Right lobe of liver (tissue), 6 donors: Measurements from ENCODE around the gene FAM217A. TPM values are rescaled to one million over a fixed set of nuclear protein-coding genes. Genes with fewer than 3 reads are reported as not detected.
"Not testable (repeated sequence)": the region's sequence is repeated elsewhere in the genome, so short reads cannot be mapped to it uniquely, and the experiment has no call there.

ENCODE experiments used
- ATAC-seq, 4 donors: fragments of 200-7000 bp; cut with Tn5 transposase; one replicate each; pipeline ENCODE4 v1.9.1; 2020; ENCODE audit warnings: mild to moderate bottlenecking in 4 of 4, moderate library complexity in 4 of 4
- DNase-seq, 3 donors: peaks; one replicate each; pipeline ENCODE4 v3.0.0-alpha.2; 2020
- H3K27ac ChIP-seq, 3 donors: fragments of 200-600 bp; one replicate each; pipeline ENCODE4 v1.8.0; 2022
- H3K27me3 ChIP-seq, 2 donors: fragments of 200-600 bp; one replicate each; pipeline ENCODE4 v1.8.0; 2022
- H3K36me3 ChIP-seq, 4 donors: fragments of 200-600 bp; sonication (generic) in 1 of 4; one replicate each; pipeline versions ENCODE4 v1.5.1 to v1.8.0; 2017 to 2022; ENCODE audit warnings: control low read depth in 1 of 4
- H3K4me1 ChIP-seq, 4 donors: fragments of 200-600 bp; sonication (generic) in 1 of 4; one replicate each; pipeline versions ENCODE4 v1.5.1 to v1.8.0; 2017 to 2022; ENCODE audit warnings: control low read depth in 1 of 4
- H3K4me3 ChIP-seq, 3 donors: fragments of 200-600 bp; one replicate each; pipeline ENCODE4 v1.8.0; 2022
- H3K9me3 ChIP-seq, 4 donors: fragments of 200-600 bp; sonication (generic) in 1 of 4; one replicate each; pipeline versions ENCODE4 v1.5.1 to v1.8.0; 2017 to 2022; ENCODE audit warnings: control low read depth in 1 of 4
- CTCF ChIP-seq, 4 donors: fragments of 200-600 bp in 3 of 4; fragments of 450-650 bp in 1 of 4; IDR thresholded peaks; one replicate each; pipeline versions ENCODE4 v1.5.1 to v1.8.0; 2016 to 2022; ENCODE audit warnings: antibody characterized with exemption in 4 of 4, mild to moderate bottlenecking in 2 of 4
- POLR2A ChIP-seq: fragments of 450-650 bp; IDR thresholded peaks from one replicate; pipeline ENCODE4 v1.6.1; 2017; ENCODE audit warnings: antibody characterized with exemption, mild to moderate bottlenecking
- WGBS: methylation state at CpG from one replicate; pipeline ENCODE4 v1.1.6; 2018; ENCODE audit warnings: low coverage, low lambda C conversion rate; ENCODE audit not compliant: insufficient coverage; ENCODE audit errors: missing lambda C conversion rate; 5-methylcytosine and 5-hydroxymethylcytosine counted together
- intact Hi-C, 2 donors: fragments of 100-400 bp; cut with DNase I; formaldehyde crosslinking; loops; one replicate each; pipeline versions ENCODE4 v1.11.2 to v1.14.1; 2022
- total RNA-seq, 6 experiments: library from RNA; depleted of rRNA in 2 of 6; stranded (reverse); fragments of >200 nt in 2 of 6; fragmentation: NEBNext Ultra II Directional in 3 of 6; extraction: Animal tissue kit (Norgen Biotek cat#: 25700) in 3 of 6; gene quantifications; one replicate each; pipeline versions ENCODE4 v1.1.0 to v1.2.4, GENCODE V29; 2016 to 2023
- donor health status: DM: no; HTN: yes; CAD: no.
- donor health status: DM: no; HTN: no; CAD: no.
- donor health status: DM: no; HTN: no; CAD: no.
- donor health status: DM: no; HTN: yes; CAD: no.
- donor health status: DM: no; HTN: yes; CAD: no.

The FAM217A gene
- total RNA-seq, 6 experiments from 2014 or later: not detected

GRCh38 chr6:4124351-4124750 is 45.4 kb upstream of the FAM217A start:
- DNase-seq (no peak), ATAC-seq (no peak)
- Histone ChIP-seq H3K27ac (no peak overlapping the region), H3K4me3 (no peak overlapping the region), H3K36me3 (peaks cover 0 to 92% (median 47%) of the 10 kb centered on the region in 4 donors), H3K9me3 (peaks cover 0 to 2% (median 0%) of the 10 kb centered on the region in 4 donors), H3K4me1 (no peaks in the 10 kb centered on the region), H3K27me3 (no peaks in the 10 kb centered on the region)
- intact Hi-C loops: no loop called here
- TF ChIP-seq POLR2A: no peak
- TF ChIP-seq CTCF (IDR thresholded peaks at IDR 0.05): no peak
- WGBS: 16% methylated on average over 1 of the region's 1 CpG

- no peak for TF ChIP-seq CTCF (IDR thresholded peaks at IDR 0.05)
- TF ChIP-seq POLR2A: no peak
- no peak for ATAC-seq
- Histone ChIP-seq H3K27ac (no peak overlapping the region), H3K9me3 (peaks cover 0 to 4% (median 0%) of the 10 kb centered on the region in 4 donors), H3K27me3 (no peaks in the 10 kb centered on the region), H3K4me1 (no peaks in the 10 kb centered on the region), H3K4me3 (no peak overlapping the region), H3K36me3 (peaks cover 0 to 60% (median 32%) of the 10 kb centered on the region in 4 donors)
- intact Hi-C loops: no loop called here
- no peak for DNase-seq
- 86% methylated on average over 4 of the region's 4 CpGs for WGBS
Observed at GRCh38 chr6:4115741-4116140, 36.8 kb upstream of the FAM217A start.

GRCh38 chr6:4114123-4114522 is 35.2 kb upstream of the FAM217A start:
- Histone ChIP-seq H3K4me1 (no peaks in the 10 kb centered on the region), H3K27ac (no peak overlapping the region), H3K4me3 (no peak overlapping the region), H3K27me3 (no peaks in the 10 kb centered on the region), H3K36me3 (peaks cover 0 to 44% (median 22%) of the 10 kb centered on the region in 4 donors), H3K9me3 (peaks cover 0 to 4% (median 0%) of the 10 kb centered on the region in 4 donors)
- TF ChIP-seq CTCF (IDR thresholded peaks at IDR 0.05) (no peak), POLR2A (no peak)
- 100% methylated on average over 2 of the region's 3 CpGs for WGBS
- intact Hi-C loops: no loop called here
- ATAC-seq (no peak), DNase-seq (no peak)

GRCh38 chr6:4113649-4114048 is 34.7 kb upstream of the FAM217A start:
- Histone ChIP-seq H3K27ac (no peak overlapping the region), H3K36me3 (peaks cover 0 to 39% (median 19%) of the 10 kb centered on the region in 4 donors), H3K4me1 (no peaks in the 10 kb centered on the region), H3K4me3 (no peak overlapping the region), H3K9me3 (peaks cover 0 to 4% (median 0%) of the 10 kb centered on the region in 4 donors), H3K27me3 (no peaks in the 10 kb centered on the region)
- ATAC-seq (peak in 1 of 4 donors; percentile 27), DNase-seq (no peak)
- TF ChIP-seq POLR2A: no peak
- no peak for TF ChIP-seq CTCF (IDR thresholded peaks at IDR 0.05)
- intact Hi-C loops: no loop called here

GRCh38 chr6:4112366-4112765 is 33.4 kb upstream of the FAM217A start:
- H3K9me3 ChIP-seq: peaks cover 0 to 4% (median 0%) of the 10 kb centered on the region in 4 donors
- no peaks in the 10 kb centered on the region for H3K27me3 ChIP-seq
- no peak for ATAC-seq
- H3K27ac ChIP-seq: no peak overlapping the region
- H3K4me1 ChIP-seq: no peaks in the 10 kb centered on the region
- H3K4me3 ChIP-seq: no peak overlapping the region
- 72% methylated on average over 3 of the region's 3 CpGs for WGBS
- DNase-seq: no peak
- intact Hi-C loops: no loop called here
- H3K36me3 ChIP-seq: peaks cover 0 to 27% (median 15%) of the 10 kb centered on the region in 4 donors
- no peak for TF ChIP-seq POLR2A
- no peak for TF ChIP-seq CTCF (IDR thresholded peaks at IDR 0.05)

GRCh38 chr6:4109363-4109815 is 30.5 kb upstream of the FAM217A start:
- H3K4me3 ChIP-seq, intact Hi-C loops, H3K36me3 ChIP-seq, H3K4me1 ChIP-seq, DNase-seq, H3K27ac ChIP-seq, H3K9me3 ChIP-seq, H3K27me3 ChIP-seq: not testable (repeated sequence)
- peak in 3 of 4 donors; percentile 11 to 49 (median 20) for ATAC-seq
- 67% methylated on average over 4 of the region's 4 CpGs for WGBS
